Activated CD4-positive, alpha-beta T cell treated with anti-CD3 and anti-CD28 coated beads for 1 hour (primary cell): ENCODE measurements around the gene KCNIP3.

Source experiments
- DNase-seq: peaks from one replicate; pipeline ENCODE4 v3.0.0-alpha.2; 2020

The KCNIP3 gene

GRCh38 chr2:95314964-95315611 is 17.9 kb downstream of the KCNIP3 start:
- no peak for DNase-seq

GRCh38 chr2:95315801-95316411 is 18.8 kb downstream of the KCNIP3 start:
- no peak for DNase-seq

GRCh38 chr2:95316466-95317122 is 19.4 kb downstream of the KCNIP3 start:
- no peak for DNase-seq

GRCh38 chr2:95317123-95317500 is 20.0 kb downstream of the KCNIP3 start:
- no peak for DNase-seq

GRCh38 chr2:95317665-95318425 is 20.7 kb downstream of the KCNIP3 start:
- no peak for DNase-seq

- no peak for DNase-seq
Observed at GRCh38 chr2:95318431-95319220, 21.5 kb downstream of the KCNIP3 start.

GRCh38 chr2:95319481-95320343 is 22.6 kb downstream of the KCNIP3 start:
- no peak for DNase-seq

GRCh38 chr2:95320344-95320712 is 23.2 kb downstream of the KCNIP3 start:
- no peak for DNase-seq

GRCh38 chr2:95320986-95321767 is 24.0 kb downstream of the KCNIP3 start:
- no peak for DNase-seq

GRCh38 chr2:95323347-95324155 is 26.4 kb downstream of the KCNIP3 start:
- DNase-seq = no peak

- DNase-seq = no peak
Observed at GRCh38 chr2:95325026-95325425, 27.9 kb downstream of the KCNIP3 start.

- no peak for DNase-seq
Observed at GRCh38 chr2:95325590-95326432, 28.7 kb downstream of the KCNIP3 start.

GRCh38 chr2:95326433-95327140 is 29.4 kb downstream of the KCNIP3 start:
- no peak for DNase-seq

GRCh38 chr2:95327861-95328260 is 30.7 kb downstream of the KCNIP3 start:
- DNase-seq = no peak

GRCh38 chr2:95328358-95329125 is 31.4 kb downstream of the KCNIP3 start:
- DNase-seq = no peak

GRCh38 chr2:95329401-95329800 is 32.3 kb downstream of the KCNIP3 start:
- no peak for DNase-seq
